PFSK-1 (cell line): Measurements from ENCODE around the gene CPT1A.

Source experiments
- FOXP2 ChIP-seq: optimal IDR thresholded peaks from 2 replicates; pipeline ENCODE3; 2011; ENCODE audit warnings: borderline replicate concordance, control low read depth, inconsistent platforms; ENCODE audit not compliant: insufficient read depth; ENCODE audit errors: extremely low read length, extremely low read depth
- POLR2AphosphoS5 ChIP-seq: IDR thresholded peaks from 2 replicates; pipeline ENCODE4 v1.6.1; 2012; ENCODE audit warnings: low read depth, mild to moderate bottlenecking, control low read depth, low read length, moderate library complexity
- REST ChIP-seq, 2 experiments: IDR thresholded peaks; 2 replicates each; pipeline versions ENCODE4 v1.6.1 to v1.8.0; 2011 to 2012; ENCODE audit warnings: low read depth in 2 of 2, low read length in 2 of 2, control low read depth in 1 of 2, inconsistent platforms in 1 of 2, mild to moderate bottlenecking in 1 of 2, moderate library complexity in 1 of 2; ENCODE audit not compliant: insufficient read depth in 1 of 2
- SIN3A ChIP-seq: IDR thresholded peaks from 2 replicates; pipeline ENCODE4 v1.6.1; 2012; ENCODE audit warnings: mild to moderate bottlenecking, low read length, moderate library complexity, borderline replicate concordance; ENCODE audit not compliant: insufficient read depth
- TAF1 ChIP-seq: IDR thresholded peaks from 2 replicates; pipeline ENCODE4 v1.6.1; 2012; ENCODE audit warnings: low read length, control low read depth, borderline replicate concordance; ENCODE audit not compliant: insufficient read depth

CPT1A gene

GRCh38 chr11:68724293-68724692 lies 117.4 kb downstream of the CPT1A start:
- TF ChIP-seq POLR2AphosphoS5 (no peak), SIN3A (no peak), REST (IDR thresholded peaks at IDR 0.05; ENCODE audit: insufficient read depth in 1 of 2, low read depth in 2 of 2, low read length in 2 of 2) (no peak), TAF1 (no peak)

- TF ChIP-seq FOXP2: no peak
- no peak for TF ChIP-seq SIN3A
- TF ChIP-seq REST (IDR thresholded peaks at IDR 0.05; ENCODE audit: insufficient read depth in 1 of 2, low read depth in 2 of 2, low read length in 2 of 2): no peak
These were observed 119.6 kb downstream of the CPT1A start for GRCh38 chr11:68722143-68722542.

- TF ChIP-seq TAF1 (no peak), FOXP2 (no peak), REST (IDR thresholded peaks at IDR 0.05; ENCODE audit: insufficient read depth in 1 of 2, low read depth in 2 of 2, low read length in 2 of 2) (no peak), POLR2AphosphoS5 (no peak), SIN3A (no peak)
These were observed 120.6 kb downstream of the CPT1A start for GRCh38 chr11:68721075-68721474.

DNA sequence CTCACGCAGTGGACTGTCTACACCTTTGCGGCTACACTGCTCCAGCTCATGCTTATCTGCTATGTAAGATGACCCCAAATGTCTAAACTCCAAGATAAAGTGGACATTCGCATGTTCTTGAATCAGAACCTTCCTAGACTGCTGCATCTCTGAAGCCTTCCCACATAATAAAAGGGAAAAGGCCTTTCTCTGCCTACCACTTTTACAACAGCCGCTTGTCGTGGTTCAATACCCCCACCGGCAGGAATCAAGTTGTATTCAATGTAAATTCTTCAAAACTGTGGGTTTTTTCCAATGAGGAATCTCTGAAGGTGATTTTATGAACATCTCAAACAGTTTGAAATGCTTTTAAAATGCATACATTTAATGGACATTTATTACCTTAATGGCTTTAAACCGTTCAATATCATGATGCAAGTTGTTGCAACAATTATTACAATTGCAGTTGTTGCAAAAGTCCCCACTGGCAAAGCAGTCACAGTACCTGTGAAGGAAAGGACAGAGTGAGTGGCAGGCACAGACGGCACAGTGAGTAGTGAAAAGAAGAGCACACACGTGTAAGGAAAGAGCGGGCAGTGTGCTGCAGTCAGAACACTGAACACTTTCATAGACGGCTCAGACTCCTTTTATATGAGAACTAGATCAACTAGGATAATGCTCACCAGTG lies 126.1 kb downstream of the CPT1A start:
- TF ChIP-seq TAF1: no peak
- no peak for TF ChIP-seq REST (IDR thresholded peaks at IDR 0.05; ENCODE audit: insufficient read depth in 1 of 2, low read depth in 2 of 2, low read length in 2 of 2)
- TF ChIP-seq FOXP2: no peak
- no peak for TF ChIP-seq POLR2AphosphoS5
- no peak for TF ChIP-seq SIN3A
